ENCODE results near the gene GRIK4. TPM values are rescaled to one million over a fixed set of nuclear protein-coding genes. Genes with fewer than 3 reads are reported as not detected.

Gene GRIK4
- total RNA-seq, 1 experiment from 2014 or later: 3.3 TPM

DNA sequence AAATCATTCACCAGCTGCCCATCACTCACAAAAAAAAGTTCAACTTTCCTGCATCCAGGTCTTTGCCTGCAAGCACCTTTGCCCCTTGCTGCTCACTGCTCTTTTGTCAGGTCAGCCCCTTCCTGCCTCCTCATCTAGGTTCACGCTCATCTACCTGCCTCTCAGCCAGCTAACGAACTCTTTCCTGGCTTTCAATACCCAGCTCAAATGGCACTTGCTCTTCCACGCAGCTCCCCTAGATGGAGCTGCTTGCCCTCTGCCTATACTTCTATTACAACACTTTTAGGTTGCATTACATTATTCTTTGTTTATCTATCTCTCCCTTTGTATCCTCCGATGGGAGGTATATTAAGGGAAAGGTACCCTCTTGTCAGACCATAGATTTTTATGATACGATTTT lies 433.5 kb downstream of the GRIK4 start:
- no peak overlapping the region for H3K4me3 Mint-ChIP-seq
- peaks cover 29% of the 10 kb centered on the region for H3K9me3 Mint-ChIP-seq
- ATAC-seq: peak; percentile 51
- H3K27me3 Mint-ChIP-seq (ENCODE audit: low read depth): no peaks in the 10 kb centered on the region
- H3K27ac Mint-ChIP-seq: no peak overlapping the region
- TF ChIP-seq, protein P1, sequence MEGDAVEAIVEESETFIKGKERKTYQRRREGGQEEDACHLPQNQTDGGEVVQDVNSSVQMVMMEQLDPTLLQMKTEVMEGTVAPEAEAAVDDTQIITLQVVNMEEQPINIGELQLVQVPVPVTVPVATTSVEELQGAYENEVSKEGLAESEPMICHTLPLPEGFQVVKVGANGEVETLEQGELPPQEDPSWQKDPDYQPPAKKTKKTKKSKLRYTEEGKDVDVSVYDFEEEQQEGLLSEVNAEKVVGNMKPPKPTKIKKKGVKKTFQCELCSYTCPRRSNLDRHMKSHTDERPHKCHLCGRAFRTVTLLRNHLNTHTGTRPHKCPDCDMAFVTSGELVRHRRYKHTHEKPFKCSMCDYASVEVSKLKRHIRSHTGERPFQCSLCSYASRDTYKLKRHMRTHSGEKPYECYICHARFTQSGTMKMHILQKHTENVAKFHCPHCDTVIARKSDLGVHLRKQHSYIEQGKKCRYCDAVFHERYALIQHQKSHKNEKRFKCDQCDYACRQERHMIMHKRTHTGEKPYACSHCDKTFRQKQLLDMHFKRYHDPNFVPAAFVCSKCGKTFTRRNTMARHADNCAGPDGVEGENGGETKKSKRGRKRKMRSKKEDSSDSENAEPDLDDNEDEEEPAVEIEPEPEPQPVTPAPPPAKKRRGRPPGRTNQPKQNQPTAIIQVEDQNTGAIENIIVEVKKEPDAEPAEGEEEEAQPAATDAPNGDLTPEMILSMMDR (IDR thresholded peaks at IDR 0.05): peak; percentile 33; the same call in 1 of the 2 replicates
- TF ChIP-seq, protein P2, sequence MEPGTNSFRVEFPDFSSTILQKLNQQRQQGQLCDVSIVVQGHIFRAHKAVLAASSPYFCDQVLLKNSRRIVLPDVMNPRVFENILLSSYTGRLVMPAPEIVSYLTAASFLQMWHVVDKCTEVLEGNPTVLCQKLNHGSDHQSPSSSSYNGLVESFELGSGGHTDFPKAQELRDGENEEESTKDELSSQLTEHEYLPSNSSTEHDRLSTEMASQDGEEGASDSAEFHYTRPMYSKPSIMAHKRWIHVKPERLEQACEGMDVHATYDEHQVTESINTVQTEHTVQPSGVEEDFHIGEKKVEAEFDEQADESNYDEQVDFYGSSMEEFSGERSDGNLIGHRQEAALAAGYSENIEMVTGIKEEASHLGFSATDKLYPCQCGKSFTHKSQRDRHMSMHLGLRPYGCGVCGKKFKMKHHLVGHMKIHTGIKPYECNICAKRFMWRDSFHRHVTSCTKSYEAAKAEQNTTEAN (CRISPR knock-in tag; IDR thresholded peaks at IDR 0.05): no peak
- ChIA-PET POLR2A (interaction anchor here (1.0 kb wide), 1 partner anchor 278 kb away, joined by 3 read pairs; no protein-coding TSS in a partner anchor), CTCF (interaction anchor here (0.6 to 2.0 kb wide), 19 partner anchors 9 to 260 kb away, joined by 3 to 13 read pairs (median 4); partner anchors contain the start of gene TECTA)
- no peak for DNase-seq (ENCODE audit: low spot score)
- H3K36me3 Mint-ChIP-seq: peaks cover 13% of the 10 kb centered on the region
- peaks cover 9% of the 10 kb centered on the region for H3K4me1 Mint-ChIP-seq

GRCh38 chr11:120950880-120951279 lies 439.3 kb downstream of the GRIK4 start:
- Mint-ChIP-seq H3K27ac (no peak overlapping the region), H3K27me3 (ENCODE audit: low read depth) (no peaks in the 10 kb centered on the region), H3K4me1 (peaks cover 29% of the 10 kb centered on the region), H3K4me3 (no peak overlapping the region), H3K9me3 (peaks cover 2% of the 10 kb centered on the region), H3K36me3 (no peaks in the 10 kb centered on the region)
- DNase-seq (ENCODE audit: low spot score) (no peak), ATAC-seq (no peak)
- POLR2A ChIA-PET: no interaction called here
- TF ChIP-seq MLX (CRISPR knock-in tag; IDR thresholded peaks at IDR 0.05) (no peak), JAZF1 (CRISPR knock-in tag; IDR thresholded peaks at IDR 0.05) (no peak), MAX (CRISPR knock-in tag; IDR thresholded peaks at IDR 0.05) (no peak)
- TF ChIP-seq, protein P3, sequence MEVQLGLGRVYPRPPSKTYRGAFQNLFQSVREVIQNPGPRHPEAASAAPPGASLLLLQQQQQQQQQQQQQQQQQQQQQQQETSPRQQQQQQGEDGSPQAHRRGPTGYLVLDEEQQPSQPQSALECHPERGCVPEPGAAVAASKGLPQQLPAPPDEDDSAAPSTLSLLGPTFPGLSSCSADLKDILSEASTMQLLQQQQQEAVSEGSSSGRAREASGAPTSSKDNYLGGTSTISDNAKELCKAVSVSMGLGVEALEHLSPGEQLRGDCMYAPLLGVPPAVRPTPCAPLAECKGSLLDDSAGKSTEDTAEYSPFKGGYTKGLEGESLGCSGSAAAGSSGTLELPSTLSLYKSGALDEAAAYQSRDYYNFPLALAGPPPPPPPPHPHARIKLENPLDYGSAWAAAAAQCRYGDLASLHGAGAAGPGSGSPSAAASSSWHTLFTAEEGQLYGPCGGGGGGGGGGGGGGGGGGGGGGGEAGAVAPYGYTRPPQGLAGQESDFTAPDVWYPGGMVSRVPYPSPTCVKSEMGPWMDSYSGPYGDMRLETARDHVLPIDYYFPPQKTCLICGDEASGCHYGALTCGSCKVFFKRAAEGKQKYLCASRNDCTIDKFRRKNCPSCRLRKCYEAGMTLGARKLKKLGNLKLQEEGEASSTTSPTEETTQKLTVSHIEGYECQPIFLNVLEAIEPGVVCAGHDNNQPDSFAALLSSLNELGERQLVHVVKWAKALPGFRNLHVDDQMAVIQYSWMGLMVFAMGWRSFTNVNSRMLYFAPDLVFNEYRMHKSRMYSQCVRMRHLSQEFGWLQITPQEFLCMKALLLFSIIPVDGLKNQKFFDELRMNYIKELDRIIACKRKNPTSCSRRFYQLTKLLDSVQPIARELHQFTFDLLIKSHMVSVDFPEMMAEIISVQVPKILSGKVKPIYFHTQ (CRISPR knock-in tag; IDR thresholded peaks at IDR 0.05): no peak
- TF ChIP-seq, protein P4, sequence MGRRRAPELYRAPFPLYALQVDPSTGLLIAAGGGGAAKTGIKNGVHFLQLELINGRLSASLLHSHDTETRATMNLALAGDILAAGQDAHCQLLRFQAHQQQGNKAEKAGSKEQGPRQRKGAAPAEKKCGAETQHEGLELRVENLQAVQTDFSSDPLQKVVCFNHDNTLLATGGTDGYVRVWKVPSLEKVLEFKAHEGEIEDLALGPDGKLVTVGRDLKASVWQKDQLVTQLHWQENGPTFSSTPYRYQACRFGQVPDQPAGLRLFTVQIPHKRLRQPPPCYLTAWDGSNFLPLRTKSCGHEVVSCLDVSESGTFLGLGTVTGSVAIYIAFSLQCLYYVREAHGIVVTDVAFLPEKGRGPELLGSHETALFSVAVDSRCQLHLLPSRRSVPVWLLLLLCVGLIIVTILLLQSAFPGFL (CRISPR knock-in tag; IDR thresholded peaks at IDR 0.05; ENCODE audit: borderline replicate concordance): no peak
- TF ChIP-seq, protein P5, sequence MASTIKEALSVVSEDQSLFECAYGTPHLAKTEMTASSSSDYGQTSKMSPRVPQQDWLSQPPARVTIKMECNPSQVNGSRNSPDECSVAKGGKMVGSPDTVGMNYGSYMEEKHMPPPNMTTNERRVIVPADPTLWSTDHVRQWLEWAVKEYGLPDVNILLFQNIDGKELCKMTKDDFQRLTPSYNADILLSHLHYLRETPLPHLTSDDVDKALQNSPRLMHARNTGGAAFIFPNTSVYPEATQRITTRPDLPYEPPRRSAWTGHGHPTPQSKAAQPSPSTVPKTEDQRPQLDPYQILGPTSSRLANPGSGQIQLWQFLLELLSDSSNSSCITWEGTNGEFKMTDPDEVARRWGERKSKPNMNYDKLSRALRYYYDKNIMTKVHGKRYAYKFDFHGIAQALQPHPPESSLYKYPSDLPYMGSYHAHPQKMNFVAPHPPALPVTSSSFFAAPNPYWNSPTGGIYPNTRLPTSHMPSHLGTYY (CRISPR knock-in tag; IDR thresholded peaks at IDR 0.05): no peak
- CTCF ChIA-PET: interaction anchor here (0.6 to 4.5 kb wide), 6 partner anchors 17 to 516 kb away, joined by 4 to 26 read pairs (median 8); no protein-coding TSS in a partner anchor

GRCh38 chr11:120952461-120953434 lies 441.2 kb downstream of the GRIK4 start:
- Mint-ChIP-seq H3K4me3 (no peak overlapping the region), H3K27me3 (ENCODE audit: low read depth) (no peaks in the 10 kb centered on the region), H3K4me1 (peaks cover 40% of the 10 kb centered on the region), H3K9me3 (no peaks in the 10 kb centered on the region), H3K36me3 (no peaks in the 10 kb centered on the region), H3K27ac (no peak overlapping the region)
- ChIA-PET POLR2A (no interaction called here), CTCF (interaction anchor here (0.5 to 4.5 kb wide), 46 partner anchors 8 to 441 kb away, joined by 3 to 26 read pairs (median 4); partner anchors contain the start of genes GRIK4 and TBCEL)
- TF ChIP-seq, protein P1 (IDR thresholded peaks at IDR 0.05): peak; percentile 71
- TF ChIP-seq RORB (CRISPR knock-in tag; IDR thresholded peaks at IDR 0.05) (no peak), SMAD3 (CRISPR knock-in tag; IDR thresholded peaks at IDR 0.05; ENCODE audit: borderline replicate concordance) (no peak), CREB1 (CRISPR knock-in tag; IDR thresholded peaks at IDR 0.05) (0 out of 2 replicates have a peak, but pooled peaks have one; percentile 42)
- ATAC-seq: peak; percentile 84
- DNase-seq (ENCODE audit: low spot score): peak; percentile 94

Measured in WTC11 (cell line).